ENCODE results near the gene E2F4. TPM values are rescaled to one million over a fixed set of nuclear protein-coding genes. Genes with fewer than 3 reads are reported as not detected.
A peak's percentile ranks its signal among the peaks of the same experiment; 100 is the strongest.

E2F4 gene
- total and polyA plus RNA-seq, 8 donors: 45.7 to 81.4 (median 53.9) TPM

DNA sequence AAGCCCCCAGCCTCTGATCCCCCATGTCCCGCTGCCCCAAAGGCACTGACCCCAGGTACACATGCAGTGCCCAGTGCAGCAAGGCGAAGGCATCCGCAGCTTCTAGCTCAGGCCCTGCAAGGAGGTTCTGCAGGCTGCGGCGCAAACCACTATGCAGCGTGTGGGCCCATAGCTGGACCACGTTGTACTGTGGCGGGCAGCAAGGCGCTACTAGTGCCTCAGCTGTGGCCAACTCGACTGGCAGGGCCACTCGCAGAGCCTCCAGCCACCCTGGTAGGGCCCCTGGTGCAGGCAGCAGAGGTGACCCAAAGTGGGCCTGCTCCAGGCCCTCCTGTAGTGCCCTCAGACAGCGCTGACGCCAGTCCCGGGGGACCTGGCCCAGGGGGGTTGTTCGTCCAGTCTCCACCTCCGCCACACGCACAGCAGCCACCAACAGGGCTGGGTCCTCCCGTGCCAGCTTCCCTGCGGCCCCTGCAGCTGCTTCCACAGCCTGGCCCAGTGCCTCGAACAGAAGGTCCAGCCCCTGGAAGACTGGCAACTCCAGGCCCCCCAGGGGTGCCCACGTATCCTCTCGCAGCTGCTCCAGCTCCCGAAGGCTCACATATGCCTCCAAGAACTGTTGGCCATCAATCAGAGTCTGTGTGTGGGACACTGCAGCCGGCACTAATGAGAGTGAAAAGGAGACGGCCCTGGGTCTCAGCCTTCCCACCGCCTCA is 4.6 kb upstream of the E2F4 start:
- ATAC-seq: no peak
- no peaks in the 10 kb centered on the region for H3K36me3 ChIP-seq
- no peak overlapping the region for H3K4me3 ChIP-seq
- no peak overlapping the region for H3K27ac ChIP-seq
- TF ChIP-seq, protein P1, sequence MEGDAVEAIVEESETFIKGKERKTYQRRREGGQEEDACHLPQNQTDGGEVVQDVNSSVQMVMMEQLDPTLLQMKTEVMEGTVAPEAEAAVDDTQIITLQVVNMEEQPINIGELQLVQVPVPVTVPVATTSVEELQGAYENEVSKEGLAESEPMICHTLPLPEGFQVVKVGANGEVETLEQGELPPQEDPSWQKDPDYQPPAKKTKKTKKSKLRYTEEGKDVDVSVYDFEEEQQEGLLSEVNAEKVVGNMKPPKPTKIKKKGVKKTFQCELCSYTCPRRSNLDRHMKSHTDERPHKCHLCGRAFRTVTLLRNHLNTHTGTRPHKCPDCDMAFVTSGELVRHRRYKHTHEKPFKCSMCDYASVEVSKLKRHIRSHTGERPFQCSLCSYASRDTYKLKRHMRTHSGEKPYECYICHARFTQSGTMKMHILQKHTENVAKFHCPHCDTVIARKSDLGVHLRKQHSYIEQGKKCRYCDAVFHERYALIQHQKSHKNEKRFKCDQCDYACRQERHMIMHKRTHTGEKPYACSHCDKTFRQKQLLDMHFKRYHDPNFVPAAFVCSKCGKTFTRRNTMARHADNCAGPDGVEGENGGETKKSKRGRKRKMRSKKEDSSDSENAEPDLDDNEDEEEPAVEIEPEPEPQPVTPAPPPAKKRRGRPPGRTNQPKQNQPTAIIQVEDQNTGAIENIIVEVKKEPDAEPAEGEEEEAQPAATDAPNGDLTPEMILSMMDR (IDR thresholded peaks at IDR 0.05): no peak
- peaks cover 0 to 11% of the 10 kb centered on the region in 2 donors for H3K27me3 ChIP-seq
- intact Hi-C loops (cut with DNase I): loop anchor here in 1 of 2 donors (10.0 kb wide), 1 partner anchor 213 kb away; no protein-coding TSS in a partner anchor
- no peak for DNase-seq
- H3K9me3 ChIP-seq: no peaks in the 10 kb centered on the region
- peaks cover 26 to 47% of the 10 kb centered on the region in 2 donors for H3K4me1 ChIP-seq

DNA sequence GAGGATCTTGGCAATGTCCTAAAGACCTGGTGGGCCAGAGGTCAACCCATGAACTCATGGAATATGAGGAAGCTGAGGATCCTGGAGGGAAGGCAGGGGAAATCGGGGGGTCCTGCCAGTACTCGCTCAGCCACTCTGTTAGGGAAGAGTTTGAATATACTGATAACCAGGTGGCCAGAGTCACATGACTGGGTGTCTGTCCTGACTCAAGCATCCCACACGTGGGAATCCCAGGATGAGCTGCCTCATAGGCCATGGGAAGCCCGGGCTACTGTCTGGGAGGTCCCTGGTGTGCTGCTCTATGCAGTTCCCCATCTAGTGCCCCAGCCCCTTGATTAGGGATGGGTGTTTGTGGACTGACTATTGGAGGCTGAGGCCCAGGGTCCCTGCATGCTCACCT is 3.6 kb upstream of the E2F4 start:
- peak overlapping the region in 1 of 2 donors; percentile 40 for H3K4me3 ChIP-seq
- no peak for ATAC-seq
- H3K4me1 ChIP-seq: peaks cover 26 to 46% of the 10 kb centered on the region in 2 donors
- no peak for DNase-seq
- peaks cover 0 to 11% of the 10 kb centered on the region in 2 donors for H3K27me3 ChIP-seq
- H3K36me3 ChIP-seq: no peaks in the 10 kb centered on the region
- intact Hi-C loops (cut with DNase I): loop anchor here in 1 of 2 donors (10.0 kb wide), 1 partner anchor 214 kb away; no protein-coding TSS in a partner anchor
- H3K27ac ChIP-seq: no peak overlapping the region
- no peaks in the 10 kb centered on the region for H3K9me3 ChIP-seq
- TF ChIP-seq, protein P1 (IDR thresholded peaks at IDR 0.05): no peak

DNA sequence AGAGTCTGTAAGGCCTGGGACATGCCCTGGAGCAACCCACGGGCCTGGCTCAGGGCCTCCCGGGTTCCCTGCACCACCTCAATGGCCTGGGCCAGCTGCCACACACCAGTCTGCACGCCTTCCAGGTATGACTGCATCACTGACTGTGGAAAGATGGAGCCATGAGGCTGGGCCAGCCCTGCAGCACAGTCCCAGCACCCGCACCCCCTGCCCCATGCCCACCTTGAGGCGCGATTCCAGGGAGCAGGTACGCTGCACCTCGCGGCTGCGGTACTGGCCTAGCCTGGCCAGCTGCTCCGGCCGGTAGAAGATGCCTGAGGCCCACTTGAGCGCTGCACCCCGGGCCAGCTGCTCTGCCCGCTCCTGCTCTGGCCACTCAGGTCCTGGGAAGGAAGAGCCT is 3.2 kb upstream of the E2F4 start:
- H3K4me1 ChIP-seq: peaks cover 29 to 51% of the 10 kb centered on the region in 2 donors
- peak overlapping the region in 1 of 2 donors; percentile 20 for H3K27ac ChIP-seq
- peaks cover 0 to 11% of the 10 kb centered on the region in 2 donors for H3K27me3 ChIP-seq
- no peaks in the 10 kb centered on the region for H3K9me3 ChIP-seq
- intact Hi-C loops (cut with DNase I): loop anchor here in 1 of 2 donors (10.0 kb wide), 1 partner anchor 214 kb away; no protein-coding TSS in a partner anchor
- DNase-seq (no peak), ATAC-seq (no peak)
- TF ChIP-seq, protein P1 (IDR thresholded peaks at IDR 0.05): no peak
- H3K4me3 ChIP-seq: peak overlapping the region in 1 of 2 donors; percentile 40
- H3K36me3 ChIP-seq: peaks cover 0 to 4% of the 10 kb centered on the region in 2 donors

DNA sequence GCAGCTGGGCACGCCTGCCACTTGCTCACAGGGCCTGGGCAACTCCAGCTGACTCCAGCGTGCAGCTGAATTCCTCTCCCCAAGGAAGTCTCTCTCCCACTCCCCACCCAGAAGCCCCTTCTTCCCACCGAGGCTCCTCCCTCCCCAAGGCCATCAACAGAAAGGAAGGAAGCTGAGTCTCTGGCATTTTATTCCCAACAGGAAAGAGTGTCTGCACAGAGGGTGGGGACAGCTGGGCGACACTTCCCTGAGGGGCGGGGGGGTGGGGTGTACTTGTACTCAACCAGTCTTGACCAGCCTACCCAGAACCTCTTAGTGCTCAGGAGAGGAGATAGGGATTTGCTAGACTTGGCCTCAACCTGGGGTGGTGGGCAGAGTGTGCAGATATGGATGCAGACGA is 1.9 kb upstream of the E2F4 start, which contains the start of gene EXOC3L1:
Gene EXOC3L1 (minus strand): TSS at position 96 of the 400 bp plus-strand sequence. CDS start 460 bp downstream, outside the sequence.
- Histone ChIP-seq H3K9me3 (no peaks in the 10 kb centered on the region), H3K36me3 (peaks cover 0 to 17% of the 10 kb centered on the region in 2 donors), H3K4me1 (peaks cover 21 to 47% of the 10 kb centered on the region in 2 donors), H3K4me3 (peak within 1 kb of the TSS in 1 of 2 donors; percentile 40), H3K27me3 (peaks cover 0 to 3% of the 10 kb centered on the region in 2 donors), H3K27ac (peak within 1 kb of the TSS; percentile 19 to 35)
- ATAC-seq (no peak), DNase-seq (no peak)
- intact Hi-C loops (cut with DNase I): no loop called here
- TF ChIP-seq, protein P1 (IDR thresholded peaks at IDR 0.05): no peak
